ENCODE results near the gene PRKAR1B. TPM values are rescaled to one million over a fixed set of nuclear protein-coding genes. Genes with fewer than 3 reads are reported as not detected.
A peak's percentile ranks its signal among the peaks of the same experiment; 100 is the strongest.
"Not testable (repeated sequence)": the region's sequence is repeated elsewhere in the genome, so short reads cannot be mapped to it uniquely, and the experiment has no call there.

PRKAR1B gene
- total and polyA plus RNA-seq, 4 experiments from 2014 or later, result 6.5 to 16.6 (median 13.7) TPM

GRCh38 chr7:744128-744520 lies 17.0 kb upstream of the PRKAR1B start:
- H3K9me3 Mint-ChIP-seq; H3K27me3 Mint-ChIP-seq; CTCF ChIA-PET (ENCODE audit: partially characterized antibody); H3K27ac Mint-ChIP-seq; H3K4me3 ChIP-seq (ENCODE audit: low read length in 2 of 2); H3K27ac ChIP-seq (ENCODE audit: low read depth, low read length); intact Hi-C loops (cut with micrococcal nuclease); H3K9me3 ChIP-seq (ENCODE audit: control insufficient read depth in 1 of 2, low read length in 2 of 2); H3K36me3 ChIP-seq (ENCODE audit: insufficient read depth, low read length); DNase-seq; H3K27me3 ChIP-seq (ENCODE audit: insufficient read depth, low read length); H3K4me1 Mint-ChIP-seq; POLR2A ChIA-PET (ENCODE audit: partially characterized antibody); H3K4me3 Mint-ChIP-seq; H3K4me1 ChIP-seq (ENCODE audit: insufficient read depth, low read length): not testable (repeated sequence)
- peaks cover 22 to 36% of the 10 kb centered on the region in 2 donors for H3K36me3 Mint-ChIP-seq

- H3K4me1 ChIP-seq (ENCODE audit: insufficient read depth, low read length); CTCF ChIA-PET (ENCODE audit: partially characterized antibody); H3K27ac ChIP-seq (ENCODE audit: low read depth, low read length); DNase-seq; intact Hi-C loops (cut with micrococcal nuclease); H3K27ac Mint-ChIP-seq; H3K27me3 ChIP-seq (ENCODE audit: insufficient read depth, low read length); H3K9me3 Mint-ChIP-seq; H3K9me3 ChIP-seq (ENCODE audit: control insufficient read depth in 1 of 2, low read length in 2 of 2); H3K4me3 ChIP-seq (ENCODE audit: low read length in 2 of 2); H3K4me1 Mint-ChIP-seq; H3K27me3 Mint-ChIP-seq; H3K4me3 Mint-ChIP-seq; POLR2A ChIA-PET (ENCODE audit: partially characterized antibody); H3K36me3 ChIP-seq (ENCODE audit: insufficient read depth, low read length): not testable (repeated sequence)
- H3K36me3 Mint-ChIP-seq, result peaks cover 22 to 36% of the 10 kb centered on the region in 2 donors
Measured at GRCh38 chr7:743341-744127, 16.5 kb upstream of the PRKAR1B start.

- Mint-ChIP-seq H3K4me1 (peaks cover 2 to 6% (median 5%) of the 10 kb centered on the region in 4 donors), H3K27me3 (no peaks in the 10 kb centered on the region), H3K9me3 (no peaks in the 10 kb centered on the region), H3K27ac (peak overlapping the region in 1 of 7 donors; percentile 17), H3K36me3 (peaks cover 28 to 42% of the 10 kb centered on the region in 2 donors), H3K4me3 (no peak overlapping the region)
- peaks cover 10% of the 10 kb centered on the region for H3K36me3 ChIP-seq (ENCODE audit: insufficient read depth, low read length)
- H3K9me3 ChIP-seq (ENCODE audit: control insufficient read depth in 1 of 2, low read length in 2 of 2), result no peaks in the 10 kb centered on the region
- ChIA-PET CTCF (ENCODE audit: partially characterized antibody) (no interaction called here), POLR2A (ENCODE audit: partially characterized antibody) (no interaction called here)
- H3K27ac ChIP-seq (ENCODE audit: low read depth, low read length), result no peak overlapping the region
- H3K27me3 ChIP-seq (ENCODE audit: insufficient read depth, low read length), result no peaks in the 10 kb centered on the region
- H3K4me3 ChIP-seq (ENCODE audit: low read length in 2 of 2), result no peak overlapping the region
- intact Hi-C loops (cut with micrococcal nuclease), result no loop called here
- DNase-seq, result no peak
- no peaks in the 10 kb centered on the region for H3K4me1 ChIP-seq (ENCODE audit: insufficient read depth, low read length)
Measured at GRCh38 chr7:742791-743190, 15.7 kb upstream of the PRKAR1B start.

- no peak overlapping the region for H3K27ac ChIP-seq (ENCODE audit: low read depth, low read length)
- no peak for DNase-seq
- H3K27ac Mint-ChIP-seq, result no peak overlapping the region
- H3K27me3 ChIP-seq (ENCODE audit: insufficient read depth, low read length), result no peaks in the 10 kb centered on the region
- H3K36me3 Mint-ChIP-seq, result peaks cover 33 to 43% of the 10 kb centered on the region in 2 donors
- intact Hi-C loops (cut with micrococcal nuclease), result no loop called here
- H3K4me1 ChIP-seq (ENCODE audit: insufficient read depth, low read length), result no peaks in the 10 kb centered on the region
- no peak overlapping the region for H3K4me3 Mint-ChIP-seq
- no peaks in the 10 kb centered on the region for H3K9me3 Mint-ChIP-seq
- H3K4me1 Mint-ChIP-seq, result peaks cover 7 to 14% (median 10%) of the 10 kb centered on the region in 4 donors
- H3K36me3 ChIP-seq (ENCODE audit: insufficient read depth, low read length), result peaks cover 10% of the 10 kb centered on the region
- H3K27me3 Mint-ChIP-seq, result no peaks in the 10 kb centered on the region
- ChIA-PET CTCF (ENCODE audit: partially characterized antibody) (interaction anchor here (1.1 kb wide), 1 partner anchor 10 kb away, joined by 3 read pairs; no protein-coding TSS in a partner anchor), POLR2A (ENCODE audit: partially characterized antibody) (no interaction called here)
- no peak overlapping the region for H3K4me3 ChIP-seq (ENCODE audit: low read length in 2 of 2)
- H3K9me3 ChIP-seq (ENCODE audit: control insufficient read depth in 1 of 2, low read length in 2 of 2), result no peaks in the 10 kb centered on the region
Measured at GRCh38 chr7:741850-742249, 14.8 kb upstream of the PRKAR1B start.

DNA sequence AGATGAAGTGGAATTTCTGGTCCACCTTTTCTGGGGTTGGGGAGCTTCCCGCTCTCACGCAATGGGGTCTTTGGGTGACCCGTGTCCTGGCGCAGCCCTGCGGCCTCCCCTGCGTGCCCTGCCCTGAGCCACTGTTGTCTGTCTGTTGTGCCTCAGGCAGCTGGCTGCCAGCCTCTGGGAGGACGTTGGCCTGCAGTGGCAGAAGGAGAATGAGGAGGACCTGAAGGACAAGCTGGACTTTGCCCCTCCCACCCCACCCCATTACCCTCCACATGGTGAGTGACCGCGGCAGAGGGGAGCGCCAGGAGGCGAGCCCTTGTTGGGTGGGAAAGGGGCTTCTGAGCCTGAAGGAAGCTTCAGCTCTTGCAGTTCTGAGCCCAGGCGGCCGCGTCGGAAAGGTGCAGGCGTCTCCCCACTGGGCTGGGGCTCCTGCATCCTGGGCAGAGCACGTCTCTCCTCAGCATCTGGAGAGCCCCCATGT lies 14.2 kb upstream of the PRKAR1B start:
- H3K27me3 Mint-ChIP-seq, result no peaks in the 10 kb centered on the region
- ChIA-PET CTCF (ENCODE audit: partially characterized antibody) (interaction anchor here (1.1 kb wide), 1 partner anchor 9 kb away, joined by 3 read pairs; no protein-coding TSS in a partner anchor), POLR2A (ENCODE audit: partially characterized antibody) (no interaction called here)
- H3K36me3 Mint-ChIP-seq, result peaks cover 33 to 43% of the 10 kb centered on the region in 2 donors
- no peak overlapping the region for H3K27ac Mint-ChIP-seq
- Histone ChIP-seq H3K9me3 (ENCODE audit: control insufficient read depth in 1 of 2, low read length in 2 of 2) (no peaks in the 10 kb centered on the region), H3K27me3 (ENCODE audit: insufficient read depth, low read length) (no peaks in the 10 kb centered on the region), H3K36me3 (ENCODE audit: insufficient read depth, low read length) (peaks cover 10% of the 10 kb centered on the region), H3K4me3 (ENCODE audit: low read length in 2 of 2) (no peak overlapping the region), H3K4me1 (ENCODE audit: insufficient read depth, low read length) (no peaks in the 10 kb centered on the region), H3K27ac (ENCODE audit: low read depth, low read length) (no peak overlapping the region)
- no peak for DNase-seq
- H3K9me3 Mint-ChIP-seq, result no peaks in the 10 kb centered on the region
- H3K4me3 Mint-ChIP-seq, result no peak overlapping the region
- H3K4me1 Mint-ChIP-seq, result peaks cover 7 to 14% (median 10%) of the 10 kb centered on the region in 4 donors
- intact Hi-C loops (cut with micrococcal nuclease), result no loop called here

- intact Hi-C loops (cut with micrococcal nuclease), result no loop called here
- H3K4me1 Mint-ChIP-seq, result peaks cover 7 to 14% (median 10%) of the 10 kb centered on the region in 4 donors
- H3K36me3 Mint-ChIP-seq, result peaks cover 30 to 38% of the 10 kb centered on the region in 2 donors
- DNase-seq, result no peak
- no peaks in the 10 kb centered on the region for H3K27me3 Mint-ChIP-seq
- Histone ChIP-seq H3K27me3 (ENCODE audit: insufficient read depth, low read length) (no peaks in the 10 kb centered on the region), H3K9me3 (ENCODE audit: control insufficient read depth in 1 of 2, low read length in 2 of 2) (no peaks in the 10 kb centered on the region), H3K36me3 (ENCODE audit: insufficient read depth, low read length) (peaks cover 5% of the 10 kb centered on the region), H3K4me3 (ENCODE audit: low read length in 2 of 2) (no peak overlapping the region), H3K27ac (ENCODE audit: low read depth, low read length) (no peak overlapping the region), H3K4me1 (ENCODE audit: insufficient read depth, low read length) (no peaks in the 10 kb centered on the region)
- H3K9me3 Mint-ChIP-seq, result no peaks in the 10 kb centered on the region
- H3K4me3 Mint-ChIP-seq, result no peak overlapping the region
- ChIA-PET CTCF (ENCODE audit: partially characterized antibody) (interaction anchor here (1.1 kb wide), 1 partner anchor 8 kb away, joined by 3 read pairs; no protein-coding TSS in a partner anchor), POLR2A (ENCODE audit: partially characterized antibody) (no interaction called here)
- H3K27ac Mint-ChIP-seq, result no peak overlapping the region
Measured at GRCh38 chr7:739983-740942, 13.2 kb upstream of the PRKAR1B start.

DNA sequence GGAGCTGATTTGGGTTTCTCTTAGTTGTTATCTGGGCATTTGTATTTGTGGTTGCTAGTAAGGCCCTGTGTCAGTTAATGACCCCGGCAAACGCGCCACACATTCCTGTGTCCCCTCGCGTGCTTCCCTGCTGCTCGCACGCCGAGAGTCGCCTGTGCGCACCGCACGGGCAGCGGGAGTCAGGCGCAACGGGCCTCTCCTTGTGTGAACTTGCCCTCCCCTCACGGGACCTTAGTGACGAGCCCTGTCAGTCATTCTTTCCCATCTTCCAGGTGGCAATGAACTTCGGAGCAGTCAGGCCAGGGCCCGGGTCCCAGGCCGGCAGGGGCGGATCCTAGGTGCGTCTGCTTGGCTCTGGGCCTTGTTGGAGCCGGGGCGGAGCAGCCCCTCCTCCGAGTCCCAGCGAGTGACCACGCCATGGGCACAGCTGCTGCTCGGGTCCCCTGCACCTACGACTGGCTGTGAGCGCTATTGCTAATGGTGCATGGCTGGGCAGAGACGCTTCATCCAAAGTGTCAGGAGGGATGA lies 12.4 kb upstream of the PRKAR1B start:
- H3K36me3 Mint-ChIP-seq, result peaks cover 26 to 30% of the 10 kb centered on the region in 2 donors
- no peak for DNase-seq
- POLR2A ChIA-PET (ENCODE audit: partially characterized antibody), result no interaction called here

More for the DNA sequence above, 12.4 kb upstream of the PRKAR1B start:
- Mint-ChIP-seq H3K4me3 (no peak overlapping the region), H3K9me3 (no peaks in the 10 kb centered on the region), H3K4me1 (peaks cover 7 to 14% (median 10%) of the 10 kb centered on the region in 4 donors), H3K27me3 (no peaks in the 10 kb centered on the region), H3K27ac (no peak overlapping the region)
- Histone ChIP-seq H3K4me1 (ENCODE audit: insufficient read depth, low read length) (no peaks in the 10 kb centered on the region), H3K36me3 (ENCODE audit: insufficient read depth, low read length) (no peaks in the 10 kb centered on the region), H3K27me3 (ENCODE audit: insufficient read depth, low read length) (no peaks in the 10 kb centered on the region), H3K27ac (ENCODE audit: low read depth, low read length) (no peak overlapping the region), H3K4me3 (ENCODE audit: low read length in 2 of 2) (no peak overlapping the region), H3K9me3 (ENCODE audit: control insufficient read depth in 1 of 2, low read length in 2 of 2) (no peaks in the 10 kb centered on the region)
- intact Hi-C loops (cut with micrococcal nuclease), result no loop called here
- CTCF ChIA-PET (ENCODE audit: partially characterized antibody), result no interaction called here

Data from CD4-positive, alpha-beta memory T cell (primary cell).